ENCODE results near the gene CHRNA5.

The CHRNA5 gene

GRCh38 chr15:78640527-78641101 is 75.3 kb downstream of the CHRNA5 start:
- no peak for DNase-seq

- DNase-seq: no peak
Observed at GRCh38 chr15:78641102-78641748, 75.9 kb downstream of the CHRNA5 start, which contains the start of gene CHRNB4. TSS of gene CHRNB4 (minus strand) at chr15:78641210. CDS start at chr15:78641133, 77 bp downstream.

- no peak for DNase-seq
Observed at GRCh38 chr15:78641749-78642275, 76.5 kb downstream of the CHRNA5 start.

- DNase-seq: no peak
Observed at GRCh38 chr15:78642331-78642730, 77.0 kb downstream of the CHRNA5 start.

Data from OCI-M1 (cell line).